Measurements from ENCODE around the gene EIPR1. TPM values are rescaled to one million over a fixed set of nuclear protein-coding genes. Genes with fewer than 3 reads are reported as not detected.
"Not testable (repeated sequence)": the region's sequence is repeated elsewhere in the genome, so short reads cannot be mapped to it uniquely, and the experiment has no call there.

The EIPR1 gene
- total RNA-seq, 1 donor from 2014 or later = 46.4 TPM

- Mint-ChIP-seq H3K4me3 (ENCODE audit: low read depth) (no peak overlapping the region), H3K9me3 (no peaks in the 10 kb centered on the region), H3K4me1 (ENCODE audit: low read depth) (no peaks in the 10 kb centered on the region), H3K27me3 (ENCODE audit: low read depth) (no peaks in the 10 kb centered on the region), H3K36me3 (ENCODE audit: low read depth) (peaks cover 16% of the 10 kb centered on the region), H3K27ac (no peak overlapping the region)
- no peak for DNase-seq (ENCODE audit: low spot score)
- intact Hi-C loops (cut with micrococcal nuclease) = no loop called here
These were observed 187.7 kb downstream of the EIPR1 start for GRCh38 chr2:3189961-3190360.

- DNase-seq (ENCODE audit: low spot score) = no peak
- no peaks in the 10 kb centered on the region for H3K9me3 Mint-ChIP-seq
- H3K4me1 Mint-ChIP-seq (ENCODE audit: low read depth) = no peaks in the 10 kb centered on the region
- no peaks in the 10 kb centered on the region for H3K27me3 Mint-ChIP-seq (ENCODE audit: low read depth)
- no peak overlapping the region for H3K4me3 Mint-ChIP-seq (ENCODE audit: low read depth)
- peaks cover 16% of the 10 kb centered on the region for H3K36me3 Mint-ChIP-seq (ENCODE audit: low read depth)
- H3K27ac Mint-ChIP-seq = no peak overlapping the region
- intact Hi-C loops (cut with micrococcal nuclease) = no loop called here
These were observed 188.5 kb downstream of the EIPR1 start for GRCh38 chr2:3189076-3189591.

GRCh38 chr2:3188405-3188946 is 189.1 kb downstream of the EIPR1 start:
- DNase-seq (ENCODE audit: low spot score) = no peak
- H3K4me1 Mint-ChIP-seq (ENCODE audit: low read depth) = no peaks in the 10 kb centered on the region
- intact Hi-C loops (cut with micrococcal nuclease) = no loop called here

GRCh38 chr2:3187467-3187866 is 190.2 kb downstream of the EIPR1 start:
- H3K9me3 Mint-ChIP-seq = no peaks in the 10 kb centered on the region
- no peaks in the 10 kb centered on the region for H3K27me3 Mint-ChIP-seq (ENCODE audit: low read depth)
- peaks cover 11% of the 10 kb centered on the region for H3K36me3 Mint-ChIP-seq (ENCODE audit: low read depth)
- H3K4me3 Mint-ChIP-seq (ENCODE audit: low read depth) = no peak overlapping the region
- intact Hi-C loops (cut with micrococcal nuclease) = no loop called here
- DNase-seq (ENCODE audit: low spot score) = no peak
- no peak overlapping the region for H3K27ac Mint-ChIP-seq
- H3K4me1 Mint-ChIP-seq (ENCODE audit: low read depth) = no peaks in the 10 kb centered on the region

More at GRCh38 chr2:3188405-3188946, 189.1 kb downstream of the EIPR1 start:
- Mint-ChIP-seq H3K9me3 (no peaks in the 10 kb centered on the region), H3K27me3 (ENCODE audit: low read depth) (no peaks in the 10 kb centered on the region), H3K36me3 (ENCODE audit: low read depth) (peaks cover 19% of the 10 kb centered on the region), H3K4me3 (ENCODE audit: low read depth) (no peak overlapping the region), H3K27ac (no peak overlapping the region)

- Mint-ChIP-seq H3K4me1 (ENCODE audit: low read depth) (no peaks in the 10 kb centered on the region), H3K27ac (peak overlapping the region; percentile 38), H3K9me3 (no peaks in the 10 kb centered on the region), H3K4me3 (ENCODE audit: low read depth) (no peak overlapping the region), H3K36me3 (ENCODE audit: low read depth) (peaks cover 11% of the 10 kb centered on the region), H3K27me3 (ENCODE audit: low read depth) (no peaks in the 10 kb centered on the region)
- no peak for DNase-seq (ENCODE audit: low spot score)
- intact Hi-C loops (cut with micrococcal nuclease) = no loop called here
These were observed 190.9 kb downstream of the EIPR1 start for GRCh38 chr2:3186766-3187165.

- intact Hi-C loops (cut with micrococcal nuclease) = no loop called here
- peaks cover 11% of the 10 kb centered on the region for H3K36me3 Mint-ChIP-seq (ENCODE audit: low read depth)
- no peak overlapping the region for H3K4me3 Mint-ChIP-seq (ENCODE audit: low read depth)
- no peak for DNase-seq (ENCODE audit: low spot score)
- no peak overlapping the region for H3K27ac Mint-ChIP-seq
- H3K9me3 Mint-ChIP-seq = no peaks in the 10 kb centered on the region
- H3K27me3 Mint-ChIP-seq (ENCODE audit: low read depth) = no peaks in the 10 kb centered on the region
- H3K4me1 Mint-ChIP-seq (ENCODE audit: low read depth) = no peaks in the 10 kb centered on the region
These were observed 191.7 kb downstream of the EIPR1 start for GRCh38 chr2:3185910-3186309.

- Mint-ChIP-seq H3K27ac (no peak overlapping the region), H3K4me3 (ENCODE audit: low read depth) (no peak overlapping the region)
- intact Hi-C loops (cut with micrococcal nuclease) = no loop called here
These were observed 192.4 kb downstream of the EIPR1 start for GRCh38 chr2:3185256-3185655.

GRCh38 chr2:3184167-3184566 is 193.5 kb downstream of the EIPR1 start:
- H3K4me3 Mint-ChIP-seq (ENCODE audit: low read depth) = no peak overlapping the region
- no peak for DNase-seq (ENCODE audit: low spot score)
- no peaks in the 10 kb centered on the region for H3K9me3 Mint-ChIP-seq
- H3K27me3 Mint-ChIP-seq (ENCODE audit: low read depth) = no peaks in the 10 kb centered on the region
- no peaks in the 10 kb centered on the region for H3K4me1 Mint-ChIP-seq (ENCODE audit: low read depth)
- H3K27ac Mint-ChIP-seq = no peak overlapping the region
- intact Hi-C loops (cut with micrococcal nuclease) = no loop called here
- peaks cover 11% of the 10 kb centered on the region for H3K36me3 Mint-ChIP-seq (ENCODE audit: low read depth)

More at GRCh38 chr2:3185256-3185655, 192.4 kb downstream of the EIPR1 start:
- Mint-ChIP-seq H3K27me3 (ENCODE audit: low read depth) (no peaks in the 10 kb centered on the region), H3K9me3 (no peaks in the 10 kb centered on the region), H3K36me3 (ENCODE audit: low read depth) (peaks cover 11% of the 10 kb centered on the region), H3K4me1 (ENCODE audit: low read depth) (no peaks in the 10 kb centered on the region)
- DNase-seq (ENCODE audit: low spot score) = no peak

GRCh38 chr2:3183766-3184165 is 193.9 kb downstream of the EIPR1 start:
- DNase-seq (ENCODE audit: low spot score) = no peak
- intact Hi-C loops (cut with micrococcal nuclease) = no loop called here
- Mint-ChIP-seq H3K4me3 (ENCODE audit: low read depth) (no peak overlapping the region), H3K36me3 (ENCODE audit: low read depth) (peaks cover 11% of the 10 kb centered on the region), H3K9me3 (no peaks in the 10 kb centered on the region), H3K27ac (peak overlapping the region; percentile 43), H3K27me3 (ENCODE audit: low read depth) (no peaks in the 10 kb centered on the region), H3K4me1 (ENCODE audit: low read depth) (no peaks in the 10 kb centered on the region)

GRCh38 chr2:3182848-3183247 is 194.8 kb downstream of the EIPR1 start:
- Mint-ChIP-seq H3K4me3 (ENCODE audit: low read depth) (no peak overlapping the region), H3K36me3 (ENCODE audit: low read depth) (peaks cover 11% of the 10 kb centered on the region), H3K4me1 (ENCODE audit: low read depth) (no peaks in the 10 kb centered on the region), H3K27me3 (ENCODE audit: low read depth) (no peaks in the 10 kb centered on the region), H3K27ac (no peak overlapping the region), H3K9me3 (no peaks in the 10 kb centered on the region)
- no peak for DNase-seq (ENCODE audit: low spot score)
- intact Hi-C loops (cut with micrococcal nuclease) = no loop called here

- Mint-ChIP-seq H3K4me3 (ENCODE audit: low read depth) (no peak overlapping the region), H3K36me3 (ENCODE audit: low read depth) (peaks cover 11% of the 10 kb centered on the region), H3K27me3 (ENCODE audit: low read depth) (no peaks in the 10 kb centered on the region), H3K27ac (no peak overlapping the region), H3K4me1 (ENCODE audit: low read depth) (no peaks in the 10 kb centered on the region), H3K9me3 (no peaks in the 10 kb centered on the region)
- intact Hi-C loops (cut with micrococcal nuclease) = no loop called here
- DNase-seq (ENCODE audit: low spot score) = no peak
These were observed 196.1 kb downstream of the EIPR1 start for GRCh38 chr2:3181416-3182010.

- DNase-seq (ENCODE audit: low spot score); H3K9me3 Mint-ChIP-seq; H3K4me3 Mint-ChIP-seq (ENCODE audit: low read depth); H3K4me1 Mint-ChIP-seq (ENCODE audit: low read depth); H3K27ac Mint-ChIP-seq; H3K36me3 Mint-ChIP-seq (ENCODE audit: low read depth); H3K27me3 Mint-ChIP-seq (ENCODE audit: low read depth); intact Hi-C loops (cut with micrococcal nuclease): not testable (repeated sequence)
These were observed 196.8 kb downstream of the EIPR1 start for GRCh38 chr2:3180909-3181221.

- intact Hi-C loops (cut with micrococcal nuclease) = no loop called here
These were observed 197.3 kb downstream of the EIPR1 start for GRCh38 chr2:3180082-3180908.

More at GRCh38 chr2:3180082-3180908, 197.3 kb downstream of the EIPR1 start:
- Mint-ChIP-seq H3K9me3 (no peaks in the 10 kb centered on the region), H3K4me3 (ENCODE audit: low read depth) (no peak overlapping the region), H3K27me3 (ENCODE audit: low read depth) (no peaks in the 10 kb centered on the region), H3K4me1 (ENCODE audit: low read depth) (no peaks in the 10 kb centered on the region), H3K27ac (no peak overlapping the region), H3K36me3 (ENCODE audit: low read depth) (peaks cover 5% of the 10 kb centered on the region)
- no peak for DNase-seq (ENCODE audit: low spot score)

Measured in activated T-helper 2 cell treated with anti-CD3 and anti-CD28 coated beads, Interferon-gamma antibody, Interleukin-2, Interleukin-4, amounts not matched to agents 10 μg/mL and 5 μg/mL and 100 μg/mL, durations not matched to agents 14 hours and 24 hours and 36 hours (primary cell).